Inferior parietal cortex (tissue), 1 donor: ENCODE measurements around the gene INO80B.
"Not testable (repeated sequence)": the region's sequence is repeated elsewhere in the genome, so short reads cannot be mapped to it uniquely, and the experiment has no call there.

Experiments
- DNase-seq: peaks from one replicate; pipeline ENCODE4 v3.0.0-alpha.2; 2016; ENCODE audit errors: extremely low spot score

The INO80B gene

DNA sequence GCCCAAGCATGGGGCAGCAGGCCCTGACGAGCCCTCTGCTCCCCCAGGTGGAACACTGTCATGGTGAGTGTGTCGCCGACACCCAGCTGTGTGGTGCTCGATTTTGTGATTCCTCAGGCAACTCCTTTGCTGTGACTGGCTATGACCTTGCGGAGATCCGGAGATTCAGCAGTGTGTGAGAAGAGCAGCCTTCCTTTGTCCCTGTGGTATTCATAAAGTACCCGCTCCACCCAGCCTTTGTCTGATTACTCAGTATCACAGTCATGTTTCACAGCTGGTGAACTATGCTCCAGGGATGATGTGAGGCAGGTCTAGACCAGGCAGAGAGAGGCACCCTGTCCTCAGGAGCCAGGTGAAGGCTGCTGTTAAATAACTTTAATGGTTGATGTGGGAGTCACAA, 29.4 kb upstream of the INO80B start:
- no peak for DNase-seq

DNA sequence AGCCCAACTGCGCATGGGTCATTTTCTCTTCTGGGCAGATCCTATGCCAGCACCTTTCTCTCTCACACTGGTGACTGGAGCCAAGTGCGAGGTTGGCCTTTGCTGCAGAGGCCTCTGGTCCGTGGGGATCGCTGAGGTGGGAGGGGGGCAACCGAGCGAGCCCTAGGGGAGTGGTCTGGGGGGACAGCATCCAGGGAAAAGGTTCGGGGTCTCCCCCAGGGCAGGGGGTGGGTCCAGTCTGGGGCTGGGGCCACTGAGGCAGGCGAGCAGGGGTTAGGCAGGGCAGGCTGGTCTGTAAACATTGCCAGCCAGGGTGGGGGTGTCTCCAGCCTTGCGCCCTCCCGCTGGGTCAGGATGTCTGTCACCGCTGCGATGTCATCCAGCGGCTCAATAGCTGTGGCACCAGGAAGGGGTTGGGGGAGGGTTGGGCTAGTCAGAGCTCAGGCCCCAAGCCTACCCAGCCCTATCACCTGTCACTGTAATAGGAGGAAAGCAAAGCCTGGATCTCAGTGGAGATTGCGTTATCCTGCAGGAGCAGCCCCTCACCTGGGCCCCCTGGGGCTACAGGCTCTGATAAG, 28.6 kb upstream of the INO80B start:
- no peak for DNase-seq

- DNase-seq: no peak
These were observed 27.3 kb upstream of the INO80B start for GRCh38 chr2:74427551-74427950.

DNA sequence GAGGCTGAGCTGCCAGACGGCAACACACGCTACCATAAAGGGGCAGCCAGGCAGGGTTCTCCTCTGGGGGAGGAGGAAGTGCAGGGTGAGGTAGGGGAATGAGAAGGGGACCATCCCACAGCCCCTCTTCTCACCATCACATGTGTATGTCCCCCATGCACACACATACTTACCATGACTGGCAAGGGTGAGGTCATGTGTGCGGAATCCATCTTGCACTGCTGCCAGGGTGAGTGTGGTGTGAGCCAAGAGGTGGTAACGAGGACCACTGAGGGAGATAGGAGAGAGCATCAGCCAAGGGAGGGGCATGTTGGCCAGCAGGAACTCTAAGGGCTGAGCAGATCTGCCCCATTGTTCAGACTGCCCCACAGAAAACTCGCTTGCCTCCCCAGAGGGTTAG, 26.2 kb upstream of the INO80B start:
- no peak for DNase-seq

DNA sequence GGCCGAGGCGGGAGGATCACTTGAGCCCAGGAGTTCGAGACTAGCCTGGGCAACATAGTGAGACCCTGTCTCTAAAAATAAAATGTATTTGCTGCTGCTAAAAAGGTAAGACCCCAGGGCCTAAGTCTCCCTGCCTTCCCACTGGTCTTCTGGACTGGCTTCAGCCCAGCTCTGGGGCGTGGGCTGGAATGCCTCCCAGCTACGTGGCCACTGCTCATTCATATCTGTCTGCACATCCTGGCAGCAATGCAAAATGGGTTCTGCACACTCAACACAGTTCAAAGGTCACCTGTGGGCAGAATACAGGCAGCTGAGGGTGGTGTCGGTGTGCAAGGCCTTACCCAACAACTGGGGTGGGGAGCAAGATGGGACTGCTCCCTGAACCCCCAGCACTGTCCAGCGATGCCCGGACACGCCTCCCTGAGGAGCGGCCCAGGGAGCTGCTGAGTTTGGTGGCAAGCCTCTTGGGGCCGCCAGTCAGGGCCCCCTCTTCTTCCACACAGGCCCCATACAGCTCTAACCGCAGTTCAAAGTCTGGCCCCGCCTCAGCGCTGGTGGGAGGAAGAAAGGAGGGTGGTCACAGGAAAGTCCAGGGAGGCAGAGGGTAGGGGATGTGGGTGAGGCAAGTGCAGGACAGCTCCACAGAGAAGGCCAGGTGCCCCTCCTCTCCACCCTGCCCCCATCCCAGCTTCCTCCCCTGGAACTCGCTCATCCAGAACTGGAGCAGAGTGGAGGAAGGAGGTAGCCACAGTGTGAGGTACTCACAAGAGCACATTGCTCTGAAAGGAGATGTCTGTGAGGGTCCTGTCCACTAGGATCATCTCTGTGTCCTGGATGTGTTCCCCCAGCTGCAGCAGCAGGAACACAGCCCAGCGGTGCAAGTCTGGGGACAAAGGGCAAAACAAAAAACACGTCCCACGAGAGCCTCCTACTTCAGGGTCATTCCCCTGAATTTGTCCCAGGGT, 25.1 kb upstream of the INO80B start:
- no peak for DNase-seq

GRCh38 chr2:74430502-74430901, 24.4 kb upstream of the INO80B start:
- DNase-seq: no peak

DNA sequence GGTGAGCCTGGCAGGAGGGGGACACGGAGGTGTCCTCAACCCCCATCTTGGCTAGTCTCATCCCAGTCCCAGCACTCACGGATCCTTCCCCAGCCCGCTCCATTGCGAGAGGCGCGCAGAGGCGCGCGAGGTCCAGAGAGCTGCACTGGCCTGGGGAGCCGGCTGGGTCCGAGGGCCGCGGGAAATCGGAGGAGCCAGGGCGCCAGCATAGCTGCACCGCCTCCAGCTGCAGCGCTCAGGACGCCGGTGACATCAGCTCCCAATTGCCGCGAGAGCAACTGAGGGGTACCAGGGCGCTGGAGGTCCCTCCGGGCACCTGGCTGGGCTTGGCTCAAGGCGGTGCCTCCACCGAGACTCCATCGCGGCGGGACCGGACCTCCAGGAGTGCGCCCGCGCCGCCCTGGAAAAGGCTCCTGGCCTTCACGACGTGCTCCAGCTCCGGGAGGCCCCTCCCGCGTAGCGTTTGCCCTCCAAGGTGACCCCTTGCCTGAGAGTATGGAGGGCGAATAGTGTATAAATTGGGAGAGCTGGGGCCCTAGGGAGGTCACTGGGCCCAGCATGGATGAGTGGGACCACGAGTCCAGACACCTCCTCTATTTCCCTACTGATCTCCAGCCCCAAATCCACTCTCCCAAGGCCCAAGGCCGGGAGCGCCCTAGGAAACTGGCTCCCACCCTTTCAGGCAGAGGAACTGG, 18.6 kb upstream of the INO80B start:
- no peak for DNase-seq

GRCh38 chr2:74436848-74437695, 17.8 kb upstream of the INO80B start:
- DNase-seq: no peak

DNA sequence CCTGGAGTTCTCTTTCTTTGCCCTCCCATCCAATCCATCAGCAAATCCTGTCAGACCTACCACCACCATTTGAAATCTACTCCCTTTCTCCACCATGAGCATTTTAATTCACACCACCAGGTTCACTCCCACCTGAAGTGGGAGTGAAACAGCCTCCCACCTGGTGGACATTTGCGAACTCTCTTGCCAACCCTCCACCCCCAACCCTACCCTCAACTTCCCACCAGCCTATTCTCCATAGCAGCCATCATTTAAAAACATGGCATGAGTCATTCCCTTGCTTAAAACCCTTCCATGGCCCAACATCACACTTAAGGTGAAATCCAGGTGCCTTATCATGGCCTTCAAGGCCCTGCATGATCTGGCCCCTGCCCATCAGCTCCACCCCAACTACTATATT, 16.6 kb upstream of the INO80B start:
- no peak for DNase-seq

DNA sequence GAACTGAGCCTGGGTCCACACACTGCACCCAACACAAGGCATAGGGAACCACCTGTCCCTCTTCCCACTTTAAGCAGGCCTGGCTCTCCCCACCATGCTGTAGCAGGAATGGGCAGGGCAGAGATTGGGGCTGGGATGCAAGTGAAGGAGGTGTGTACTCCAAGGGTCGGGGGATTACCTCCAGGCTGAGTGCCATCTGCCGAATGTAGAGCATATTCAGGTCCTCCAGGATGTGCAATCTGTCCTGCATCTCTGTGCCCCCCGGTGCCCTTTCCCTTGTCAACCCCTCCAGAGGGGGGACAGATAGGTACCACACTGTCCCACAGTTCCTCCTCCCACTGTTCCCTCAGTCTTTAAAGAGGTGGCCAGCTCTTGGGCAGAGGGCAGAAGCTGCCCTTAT, 15.5 kb upstream of the INO80B start:
- DNase-seq: no peak

DNA sequence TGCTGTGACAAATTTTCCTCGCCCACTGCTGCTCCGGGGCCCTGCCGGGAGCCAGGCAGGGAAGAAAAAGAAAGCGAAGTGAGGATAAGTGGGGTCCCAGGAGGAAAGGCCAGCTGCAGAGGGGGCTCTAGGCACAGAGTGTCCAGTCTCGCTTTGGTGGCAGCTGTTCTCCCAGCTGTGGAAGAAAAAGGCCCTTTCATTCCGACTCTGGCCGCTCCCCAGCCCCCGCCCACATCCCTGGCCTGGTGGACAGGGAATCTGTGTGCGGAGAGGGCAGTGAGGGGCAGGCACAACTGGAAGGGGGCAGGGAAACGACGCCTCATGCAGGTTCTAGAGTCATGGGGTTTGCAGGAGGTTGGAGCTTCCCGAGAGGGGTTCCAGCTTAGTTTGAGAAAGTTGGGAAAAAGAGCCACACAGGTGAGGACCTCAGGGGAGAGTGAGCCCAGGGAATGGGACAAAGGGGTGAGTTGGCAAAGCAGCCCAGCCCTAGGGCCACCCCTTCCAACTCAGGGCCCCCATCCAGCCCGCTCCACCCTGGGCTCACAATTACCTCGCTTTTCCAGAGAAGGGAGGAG, 15.0 kb upstream of the INO80B start:
- DNase-seq: peak; percentile 80

DNA sequence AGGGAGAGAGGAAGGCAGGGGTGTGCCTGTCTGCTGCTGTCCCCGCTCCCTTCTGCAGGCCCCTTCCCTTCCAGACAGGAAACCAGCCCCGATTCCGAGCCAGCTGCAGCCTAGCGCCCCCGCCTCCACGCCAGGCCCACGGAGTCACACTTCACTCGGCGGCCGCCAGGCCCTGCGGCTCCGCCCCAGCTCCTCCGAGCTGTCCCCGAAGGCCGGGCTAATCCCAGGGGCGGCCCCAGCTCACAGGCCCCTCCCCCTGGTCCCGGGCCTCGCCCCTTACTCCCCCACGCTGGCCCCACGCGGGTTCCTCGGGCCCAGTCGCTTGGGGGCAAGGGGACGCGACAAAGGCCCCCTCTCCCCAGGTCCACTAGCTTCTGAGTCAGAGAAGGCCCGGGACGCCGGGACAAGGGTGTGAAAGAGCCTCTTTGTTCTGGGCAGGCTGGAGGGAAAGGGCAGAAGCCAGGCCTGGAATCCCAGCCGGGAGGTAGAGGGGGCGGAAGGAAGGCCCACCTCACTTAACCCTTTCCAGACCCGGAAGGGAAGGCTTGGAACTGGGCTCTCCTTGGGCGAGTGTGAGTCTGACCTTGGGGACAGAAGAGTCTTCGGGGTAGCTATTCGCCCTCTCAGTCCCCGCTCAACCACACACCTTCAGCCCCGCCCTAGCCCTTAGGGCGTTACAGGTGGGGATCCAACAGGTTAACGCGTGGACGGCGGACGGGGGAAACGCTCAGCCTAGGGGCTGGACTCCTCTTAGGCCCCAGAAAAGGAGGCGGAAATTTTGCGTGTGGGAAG, 14.3 kb upstream of the INO80B start:
- DNase-seq: peak; percentile 78

- DNase-seq: no peak
These were observed 13.7 kb upstream of the INO80B start for GRCh38 chr2:74441170-74441689.

- no peak for DNase-seq
These were observed 13.0 kb upstream of the INO80B start, which contains the start of gene RTKN for GRCh38 chr2:74441690-74442482. TSS of gene RTKN (minus strand) at chr2:74441937. CDS start at chr2:74441816, 121 bp downstream.

- DNase-seq: not testable (repeated sequence)
These were observed 12.2 kb upstream of the INO80B start for GRCh38 chr2:74442483-74443297.

DNA sequence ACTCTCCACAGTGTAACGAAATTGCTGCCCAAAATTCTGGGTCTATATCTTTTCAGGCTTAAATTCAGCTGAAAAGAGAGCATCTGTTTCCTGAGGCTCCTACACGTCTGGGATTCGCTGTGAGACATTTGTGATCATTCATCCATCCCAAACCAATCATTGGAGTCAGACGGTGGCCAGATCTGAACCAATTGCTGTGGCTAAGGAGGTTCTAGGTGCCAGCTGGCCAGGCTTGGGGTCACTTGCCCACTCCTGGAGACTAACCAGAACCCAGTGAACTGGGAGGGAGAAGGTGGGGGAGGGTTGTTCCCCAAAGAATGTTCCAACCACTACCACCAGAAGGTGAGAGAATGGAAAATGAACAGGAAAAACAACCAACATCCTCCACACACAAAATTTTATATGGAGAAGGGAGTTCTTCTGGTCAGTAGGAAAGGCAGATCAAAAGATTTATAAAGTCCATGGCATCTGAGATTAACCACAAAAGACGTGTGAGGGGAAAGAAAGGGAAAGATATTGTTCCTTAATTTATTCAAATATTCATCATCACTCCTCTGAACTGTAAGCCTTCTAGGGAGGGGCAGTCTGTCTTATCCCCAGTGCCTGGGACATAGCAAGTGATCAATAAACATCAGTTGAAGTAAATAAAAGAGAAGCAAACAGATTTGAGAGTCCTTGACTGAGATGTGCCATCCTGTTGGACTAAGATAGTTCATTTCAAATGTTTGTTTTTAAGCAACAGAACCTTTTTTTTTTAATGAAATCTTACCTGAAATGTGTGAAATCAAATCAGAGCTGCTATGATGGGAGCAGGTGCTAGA, 10.2 kb upstream of the INO80B start:
- no peak for DNase-seq

GRCh38 chr2:74447230-74447999, 7.5 kb upstream of the INO80B start:
- DNase-seq: no peak
